ENCODE results near the gene HTRA3.

The HTRA3 gene

GRCh38 chr4:8289151-8289750 is 19.7 kb downstream of the HTRA3 start:
- no peak for ATAC-seq

GRCh38 chr4:8289956-8290700 is 20.6 kb downstream of the HTRA3 start:
- TF ChIP-seq OSR1 (CRISPR knock-in tag; IDR thresholded peaks at IDR 0.05) (no peak), TOX (CRISPR knock-in tag; IDR thresholded peaks at IDR 0.05; ENCODE audit: borderline replicate concordance) (no peak), BACH2 (CRISPR knock-in tag; IDR thresholded peaks at IDR 0.05; ENCODE audit: borderline replicate concordance) (no peak), TCF4 (CRISPR knock-in tag; IDR thresholded peaks at IDR 0.05; ENCODE audit: borderline replicate concordance) (no peak), ZNF565 (CRISPR knock-in tag; conservative IDR thresholded peaks at IDR 0.05; ENCODE audit: low read depth) (no peak), ISL1 (CRISPR knock-in tag; IDR thresholded peaks at IDR 0.05) (no peak), GLIS3 (CRISPR knock-in tag; IDR thresholded peaks at IDR 0.05) (no peak), ARNTL (CRISPR knock-in tag; IDR thresholded peaks at IDR 0.05; ENCODE audit: borderline replicate concordance, low read depth) (no peak), ZFP3 (CRISPR knock-in tag; IDR thresholded peaks at IDR 0.05) (no peak), ESRRG (CRISPR knock-in tag; IDR thresholded peaks at IDR 0.05) (no peak), PATZ1 (CRISPR knock-in tag; IDR thresholded peaks at IDR 0.05; ENCODE audit: borderline replicate concordance) (no peak), ZNF8 (CRISPR knock-in tag; IDR thresholded peaks at IDR 0.05) (no peak)
- TF ChIP-seq, protein P1, sequence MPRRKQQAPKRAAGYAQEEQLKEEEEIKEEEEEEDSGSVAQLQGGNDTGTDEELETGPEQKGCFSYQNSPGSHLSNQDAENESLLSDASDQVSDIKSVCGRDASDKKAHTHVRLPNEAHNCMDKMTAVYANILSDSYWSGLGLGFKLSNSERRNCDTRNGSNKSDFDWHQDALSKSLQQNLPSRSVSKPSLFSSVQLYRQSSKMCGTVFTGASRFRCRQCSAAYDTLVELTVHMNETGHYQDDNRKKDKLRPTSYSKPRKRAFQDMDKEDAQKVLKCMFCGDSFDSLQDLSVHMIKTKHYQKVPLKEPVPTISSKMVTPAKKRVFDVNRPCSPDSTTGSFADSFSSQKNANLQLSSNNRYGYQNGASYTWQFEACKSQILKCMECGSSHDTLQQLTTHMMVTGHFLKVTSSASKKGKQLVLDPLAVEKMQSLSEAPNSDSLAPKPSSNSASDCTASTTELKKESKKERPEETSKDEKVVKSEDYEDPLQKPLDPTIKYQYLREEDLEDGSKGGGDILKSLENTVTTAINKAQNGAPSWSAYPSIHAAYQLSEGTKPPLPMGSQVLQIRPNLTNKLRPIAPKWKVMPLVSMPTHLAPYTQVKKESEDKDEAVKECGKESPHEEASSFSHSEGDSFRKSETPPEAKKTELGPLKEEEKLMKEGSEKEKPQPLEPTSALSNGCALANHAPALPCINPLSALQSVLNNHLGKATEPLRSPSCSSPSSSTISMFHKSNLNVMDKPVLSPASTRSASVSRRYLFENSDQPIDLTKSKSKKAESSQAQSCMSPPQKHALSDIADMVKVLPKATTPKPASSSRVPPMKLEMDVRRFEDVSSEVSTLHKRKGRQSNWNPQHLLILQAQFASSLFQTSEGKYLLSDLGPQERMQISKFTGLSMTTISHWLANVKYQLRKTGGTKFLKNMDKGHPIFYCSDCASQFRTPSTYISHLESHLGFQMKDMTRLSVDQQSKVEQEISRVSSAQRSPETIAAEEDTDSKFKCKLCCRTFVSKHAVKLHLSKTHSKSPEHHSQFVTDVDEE (CRISPR knock-in tag; IDR thresholded peaks at IDR 0.05) = no peak
- TF ChIP-seq, protein P2, sequence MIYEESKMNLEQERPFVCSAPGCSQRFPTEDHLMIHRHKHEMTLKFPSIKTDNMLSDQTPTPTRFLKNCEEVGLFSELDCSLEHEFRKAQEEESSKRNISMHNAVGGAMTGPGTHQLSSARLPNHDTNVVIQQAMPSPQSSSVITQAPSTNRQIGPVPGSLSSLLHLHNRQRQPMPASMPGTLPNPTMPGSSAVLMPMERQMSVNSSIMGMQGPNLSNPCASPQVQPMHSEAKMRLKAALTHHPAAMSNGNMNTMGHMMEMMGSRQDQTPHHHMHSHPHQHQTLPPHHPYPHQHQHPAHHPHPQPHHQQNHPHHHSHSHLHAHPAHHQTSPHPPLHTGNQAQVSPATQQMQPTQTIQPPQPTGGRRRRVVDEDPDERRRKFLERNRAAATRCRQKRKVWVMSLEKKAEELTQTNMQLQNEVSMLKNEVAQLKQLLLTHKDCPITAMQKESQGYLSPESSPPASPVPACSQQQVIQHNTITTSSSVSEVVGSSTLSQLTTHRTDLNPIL (CRISPR knock-in tag; IDR thresholded peaks at IDR 0.05; ENCODE audit: low read depth) = no peak
- no peak for ATAC-seq

More at GRCh38 chr4:8289151-8289750, 19.7 kb downstream of the HTRA3 start:
- no peak for TF ChIP-seq ZNF565 (CRISPR knock-in tag; conservative IDR thresholded peaks at IDR 0.05; ENCODE audit: low read depth)
- no peak for TF ChIP-seq ARNTL (CRISPR knock-in tag; IDR thresholded peaks at IDR 0.05; ENCODE audit: borderline replicate concordance, low read depth)
- TF ChIP-seq PPARA (CRISPR knock-in tag; IDR thresholded peaks at IDR 0.05; ENCODE audit: borderline replicate concordance) = no peak
- no peak for TF ChIP-seq ISL1 (CRISPR knock-in tag; IDR thresholded peaks at IDR 0.05)
- TF ChIP-seq ZFP3 (CRISPR knock-in tag; IDR thresholded peaks at IDR 0.05) = no peak
- TF ChIP-seq, protein P1 (CRISPR knock-in tag; IDR thresholded peaks at IDR 0.05) = no peak
- no peak for TF ChIP-seq POU6F1 (CRISPR knock-in tag; IDR thresholded peaks at IDR 0.05; ENCODE audit: borderline replicate concordance, low read depth)
- TF ChIP-seq TCF4 (CRISPR knock-in tag; IDR thresholded peaks at IDR 0.05; ENCODE audit: borderline replicate concordance) = no peak
- TF ChIP-seq ZC3H10 (CRISPR knock-in tag; IDR thresholded peaks at IDR 0.05) = no peak
- no peak for TF ChIP-seq ZNF8 (CRISPR knock-in tag; IDR thresholded peaks at IDR 0.05)
- no peak for TF ChIP-seq RARB (CRISPR knock-in tag; IDR thresholded peaks at IDR 0.05)
- no peak for TF ChIP-seq ZFP30 (CRISPR knock-in tag; IDR thresholded peaks at IDR 0.05)
- TF ChIP-seq TOX (CRISPR knock-in tag; IDR thresholded peaks at IDR 0.05; ENCODE audit: borderline replicate concordance) = no peak
- TF ChIP-seq ZNF70 (CRISPR knock-in tag; IDR thresholded peaks at IDR 0.05) = no peak
- TF ChIP-seq, protein P2 (CRISPR knock-in tag; IDR thresholded peaks at IDR 0.05; ENCODE audit: low read depth) = no peak

Data from SK-N-SH treated with all-trans-retinoic acid at 6 μM for 48 hours (cell line).